Liver (tissue), 3 donors: ENCODE measurements around the gene CD28.

Source experiments
- EGR1 ChIP-seq, 2 donors: IDR thresholded peaks; 2 replicates each; pipeline ENCODE4 v1.6.1; 2016 to 2018; ENCODE audit warnings: antibody characterized with exemption in 2 of 2, low read depth in 2 of 2
- FOXA1 ChIP-seq: IDR thresholded peaks from 2 replicates; pipeline ENCODE4 v1.6.1; 2016; ENCODE audit warnings: antibody characterized with exemption
- RAD21 ChIP-seq, 2 donors: IDR thresholded peaks; 2 replicates each; pipeline ENCODE4 v1.6.1; 2016; ENCODE audit warnings: antibody characterized with exemption in 2 of 2, mild to moderate bottlenecking in 2 of 2
- RXRA ChIP-seq, 2 donors: IDR thresholded peaks; 2 replicates each; pipeline ENCODE4 v1.6.1; 2017 to 2018; ENCODE audit warnings: antibody characterized with exemption in 2 of 2, mild to moderate bottlenecking in 1 of 2
- SP1 ChIP-seq: IDR thresholded peaks from 2 replicates; pipeline ENCODE4 v1.6.1; 2018; ENCODE audit warnings: antibody characterized with exemption, mild to moderate bottlenecking
- TAF1 ChIP-seq: conservative IDR thresholded peaks from 2 replicates; pipeline ENCODE4 v1.6.1; 2016; ENCODE audit warnings: antibody characterized with exemption, mild to moderate bottlenecking
- YY1 ChIP-seq: IDR thresholded peaks from 2 replicates; pipeline ENCODE4 v1.6.1; 2016; ENCODE audit warnings: antibody characterized with exemption, mild to moderate bottlenecking
- TF ChIP-seq, protein P1 (sequence below): fragments of 150-350 bp; IDR thresholded peaks from 2 replicates; pipeline ENCODE4 v1.5.1; 2017; ENCODE audit warnings: improper control_type of control experiment, low read depth, low read length; ENCODE audit not compliant: missing input control
- TF ChIP-seq, protein P2 (sequence below): IDR thresholded peaks from 2 replicates; pipeline ENCODE4 v1.6.1; 2016; ENCODE audit warnings: antibody characterized with exemption
- TF ChIP-seq, protein P3 (sequence below): IDR thresholded peaks from 2 replicates; pipeline ENCODE4 v1.6.1; 2016; ENCODE audit warnings: antibody characterized with exemption
- TF ChIP-seq, protein P4 (sequence below): IDR thresholded peaks from 2 replicates; pipeline ENCODE4 v1.6.1; 2016; ENCODE audit warnings: antibody characterized with exemption
- donor health status: healthy.
- donor health status: healthy.

DNA sequence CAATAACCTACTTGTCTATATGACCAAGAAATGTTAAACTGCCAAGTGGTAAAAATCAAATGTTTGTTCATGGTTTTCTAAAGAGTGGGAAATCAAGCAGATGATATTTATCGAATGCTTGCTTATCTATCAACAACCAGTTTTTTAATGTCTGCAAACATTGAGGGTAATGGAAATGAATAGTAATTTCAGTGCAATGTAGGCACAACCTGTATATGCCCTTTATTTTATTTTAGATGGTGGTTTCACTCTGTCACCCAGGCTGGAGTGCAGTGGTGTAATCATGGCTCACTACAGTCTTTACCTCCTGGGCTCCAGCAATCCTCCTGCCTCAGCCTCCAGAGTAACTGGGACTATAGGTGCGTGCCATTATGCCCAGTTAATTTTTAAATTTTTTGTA is 46.0 kb upstream of the CD28 start:
- TF ChIP-seq TAF1 (no peak), SP1 (no peak), YY1 (no peak), RXRA (IDR thresholded peaks at IDR 0.05) (no peak), RAD21 (IDR thresholded peaks at IDR 0.05) (no peak), FOXA1 (no peak), EGR1 (IDR thresholded peaks at IDR 0.05; ENCODE audit: low read depth in 2 of 2) (no peak)
- TF ChIP-seq, protein P1, sequence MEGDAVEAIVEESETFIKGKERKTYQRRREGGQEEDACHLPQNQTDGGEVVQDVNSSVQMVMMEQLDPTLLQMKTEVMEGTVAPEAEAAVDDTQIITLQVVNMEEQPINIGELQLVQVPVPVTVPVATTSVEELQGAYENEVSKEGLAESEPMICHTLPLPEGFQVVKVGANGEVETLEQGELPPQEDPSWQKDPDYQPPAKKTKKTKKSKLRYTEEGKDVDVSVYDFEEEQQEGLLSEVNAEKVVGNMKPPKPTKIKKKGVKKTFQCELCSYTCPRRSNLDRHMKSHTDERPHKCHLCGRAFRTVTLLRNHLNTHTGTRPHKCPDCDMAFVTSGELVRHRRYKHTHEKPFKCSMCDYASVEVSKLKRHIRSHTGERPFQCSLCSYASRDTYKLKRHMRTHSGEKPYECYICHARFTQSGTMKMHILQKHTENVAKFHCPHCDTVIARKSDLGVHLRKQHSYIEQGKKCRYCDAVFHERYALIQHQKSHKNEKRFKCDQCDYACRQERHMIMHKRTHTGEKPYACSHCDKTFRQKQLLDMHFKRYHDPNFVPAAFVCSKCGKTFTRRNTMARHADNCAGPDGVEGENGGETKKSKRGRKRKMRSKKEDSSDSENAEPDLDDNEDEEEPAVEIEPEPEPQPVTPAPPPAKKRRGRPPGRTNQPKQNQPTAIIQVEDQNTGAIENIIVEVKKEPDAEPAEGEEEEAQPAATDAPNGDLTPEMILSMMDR, result no peak
- TF ChIP-seq, protein P2, sequence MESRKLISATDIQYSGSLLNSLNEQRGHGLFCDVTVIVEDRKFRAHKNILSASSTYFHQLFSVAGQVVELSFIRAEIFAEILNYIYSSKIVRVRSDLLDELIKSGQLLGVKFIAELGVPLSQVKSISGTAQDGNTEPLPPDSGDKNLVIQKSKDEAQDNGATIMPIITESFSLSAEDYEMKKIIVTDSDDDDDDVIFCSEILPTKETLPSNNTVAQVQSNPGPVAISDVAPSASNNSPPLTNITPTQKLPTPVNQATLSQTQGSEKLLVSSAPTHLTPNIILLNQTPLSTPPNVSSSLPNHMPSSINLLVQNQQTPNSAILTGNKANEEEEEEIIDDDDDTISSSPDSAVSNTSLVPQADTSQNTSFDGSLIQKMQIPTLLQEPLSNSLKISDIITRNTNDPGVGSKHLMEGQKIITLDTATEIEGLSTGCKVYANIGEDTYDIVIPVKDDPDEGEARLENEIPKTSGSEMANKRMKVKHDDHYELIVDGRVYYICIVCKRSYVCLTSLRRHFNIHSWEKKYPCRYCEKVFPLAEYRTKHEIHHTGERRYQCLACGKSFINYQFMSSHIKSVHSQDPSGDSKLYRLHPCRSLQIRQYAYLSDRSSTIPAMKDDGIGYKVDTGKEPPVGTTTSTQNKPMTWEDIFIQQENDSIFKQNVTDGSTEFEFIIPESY, result no peak
- TF ChIP-seq, protein P3, sequence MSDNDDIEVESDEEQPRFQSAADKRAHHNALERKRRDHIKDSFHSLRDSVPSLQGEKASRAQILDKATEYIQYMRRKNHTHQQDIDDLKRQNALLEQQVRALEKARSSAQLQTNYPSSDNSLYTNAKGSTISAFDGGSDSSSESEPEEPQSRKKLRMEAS, result no peak
- TF ChIP-seq, protein P4, sequence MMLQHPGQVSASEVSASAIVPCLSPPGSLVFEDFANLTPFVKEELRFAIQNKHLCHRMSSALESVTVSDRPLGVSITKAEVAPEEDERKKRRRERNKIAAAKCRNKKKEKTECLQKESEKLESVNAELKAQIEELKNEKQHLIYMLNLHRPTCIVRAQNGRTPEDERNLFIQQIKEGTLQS, result no peak
